ENCODE results near the gene B4GALNT2. TPM values are rescaled to one million over a fixed set of nuclear protein-coding genes. Genes with fewer than 3 reads are reported as not detected.

B4GALNT2 gene
- total and polyA plus RNA-seq, 2 of the 13 experiments (the other 11 are each of a cell fraction or from before 2014, with no cell fraction given): not detected

DNA sequence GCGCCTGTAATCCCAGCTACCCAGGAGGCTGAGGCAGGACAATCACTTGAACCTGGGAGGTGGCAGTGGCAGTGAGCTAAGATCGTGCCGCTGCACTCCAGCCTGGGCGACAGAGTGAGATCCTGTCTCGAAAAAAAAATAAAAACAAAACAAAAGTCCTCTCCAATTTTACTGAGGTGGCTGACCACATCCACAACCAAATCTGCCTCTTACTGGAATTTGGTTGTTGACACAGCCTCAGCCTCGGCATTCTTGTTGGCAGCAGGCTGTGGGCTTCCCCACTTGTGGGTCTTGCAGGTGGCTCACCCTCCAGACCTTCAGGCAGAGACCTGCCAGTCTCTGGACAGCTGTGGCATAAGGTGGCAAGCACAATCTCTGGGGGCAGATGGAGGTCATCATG lies 15.6 kb downstream of the B4GALNT2 start:
- H3K79me2 ChIP-seq (ENCODE audit: insufficient read depth, low read length): no peaks in the 10 kb centered on the region
- BruUV-seq (replicated peaks): no TSS peak
- 31% methylated on average over 6 of the region's 6 CpGs for WGBS (ENCODE audit: low lambda C conversion rate)
- no peak overlapping the region for H2AFZ ChIP-seq (ENCODE audit: low read length)
- in situ Hi-C loops (cut with HindIII; ENCODE audit: extremely low pct_ligation_motif_present, low pct_unique_long_range_greater_than_20kb): no loop called here
- intact Hi-C loops (cut with micrococcal nuclease; ENCODE audit: unreplicated experiment): loop anchor here (5.0 kb wide), 1 partner anchor 81 kb away; no protein-coding TSS in a partner anchor
- ATAC-seq (peak; percentile 44; the same call in 1 of the 3 replicates), DNase-seq (ENCODE audit: low spot score) (no peak), FAIRE-seq (no peak)
- H3K27ac ChIP-seq (ENCODE audit: extremely low read length, insufficient read depth, low read length): no peak overlapping the region
- H3K9me3 ChIP-seq (ENCODE audit: low read length): no peaks in the 10 kb centered on the region
- H3K4me1 ChIP-seq (ENCODE audit: insufficient read depth, low read length): peaks cover 32% of the 10 kb centered on the region
- no peak overlapping the region for H3K4me2 ChIP-seq (ENCODE audit: low read depth, low read length)
- no peak overlapping the region for H3K9ac ChIP-seq (ENCODE audit: insufficient read depth, low read depth, low read length)
- H4K20me1 ChIP-seq (ENCODE audit: insufficient read depth, low read length): no peaks in the 10 kb centered on the region
- ChIA-PET CTCF (ENCODE audit: low intra/inter-chr PET ratio, low total read pairs) (no interaction called here), POLR2A (no interaction called here)
- TF ChIP-seq ZNF251 (CRISPR knock-in tag; IDR thresholded peaks at IDR 0.05) (no peak), FOXA1 (IDR thresholded peaks at IDR 0.05) (no peak), FOXA1 (CRISPR knock-in tag; IDR thresholded peaks at IDR 0.05) (peak; percentile 38; the same call in 1 of the 2 replicates)
- H3K27me3 ChIP-seq (ENCODE audit: control insufficient read depth in 1 of 2, insufficient read depth in 2 of 2, low read length in 2 of 2): peaks cover 1 to 18% of the 10 kb centered on the region in 2 experiments; a peak in 2 of 5 replicates
- no peaks in the 10 kb centered on the region for H3K36me3 ChIP-seq (replicated peaks in 1 of 2; ENCODE audit: control insufficient read depth in 1 of 2, insufficient read depth in 2 of 2, low read length in 2 of 2)
- H3K4me3 ChIP-seq (replicated peaks in 1 of 3; ENCODE audit: insufficient read depth in 1 of 3, low read depth in 2 of 3, low read length in 3 of 3): no peak overlapping the region

DNA sequence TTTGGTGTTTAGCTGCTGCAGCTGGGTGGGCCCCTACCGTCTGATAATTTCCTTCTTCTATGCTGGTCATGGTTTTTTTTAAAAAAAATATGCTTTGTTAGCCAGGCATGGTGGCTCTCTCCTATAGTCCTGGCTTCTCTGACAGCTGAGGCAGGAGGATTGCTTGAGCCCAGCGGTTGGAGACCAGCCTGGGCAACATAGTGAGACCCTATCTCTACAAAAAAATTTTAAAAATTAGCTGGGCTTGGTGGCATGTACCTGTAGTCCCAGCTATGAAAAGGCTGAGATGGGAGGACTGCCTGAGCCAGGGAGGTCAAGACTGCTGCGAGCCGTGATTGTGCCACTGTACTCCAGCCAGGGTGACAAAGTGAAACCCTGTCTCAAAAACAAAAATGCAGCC lies 19.4 kb downstream of the B4GALNT2 start:
- Histone ChIP-seq H3K9me3 (ENCODE audit: low read length) (no peaks in the 10 kb centered on the region), H3K4me3 (replicated peaks in 1 of 3; ENCODE audit: insufficient read depth in 1 of 3, low read depth in 2 of 3, low read length in 3 of 3) (no peak overlapping the region), H2AFZ (ENCODE audit: low read length) (no peak overlapping the region), H3K36me3 (replicated peaks in 1 of 2; ENCODE audit: control insufficient read depth in 1 of 2, insufficient read depth in 2 of 2, low read length in 2 of 2) (no peaks in the 10 kb centered on the region), H4K20me1 (ENCODE audit: insufficient read depth, low read length) (no peaks in the 10 kb centered on the region), H3K9ac (ENCODE audit: insufficient read depth, low read depth, low read length) (no peak overlapping the region), H3K79me2 (ENCODE audit: insufficient read depth, low read length) (no peaks in the 10 kb centered on the region), H3K27me3 (ENCODE audit: control insufficient read depth in 1 of 2, insufficient read depth in 2 of 2, low read length in 2 of 2) (peaks cover 4 to 23% of the 10 kb centered on the region in 2 experiments; a peak in 3 of 5 replicates), H3K4me1 (ENCODE audit: insufficient read depth, low read length) (0 out of 2 replicates have a peak, but pooled peaks cover 9% of the 10 kb centered on the region), H3K4me2 (ENCODE audit: low read depth, low read length) (no peak overlapping the region), H3K27ac (ENCODE audit: extremely low read length, insufficient read depth, low read length) (no peak overlapping the region)
- ChIA-PET POLR2A (no interaction called here), CTCF (ENCODE audit: low intra/inter-chr PET ratio, low total read pairs) (no interaction called here)
- no peak for DNase-seq (ENCODE audit: low spot score)
- no TSS peak for BruUV-seq (replicated peaks)
- in situ Hi-C loops (cut with HindIII; ENCODE audit: extremely low pct_ligation_motif_present, low pct_unique_long_range_greater_than_20kb) (no loop called here), intact Hi-C loops (cut with micrococcal nuclease; ENCODE audit: unreplicated experiment) (no loop called here)
- FAIRE-seq: no peak
- ATAC-seq: no peak
- WGBS (ENCODE audit: low lambda C conversion rate): 61% methylated on average over 4 of the region's 4 CpGs
- TF ChIP-seq, protein P1, sequence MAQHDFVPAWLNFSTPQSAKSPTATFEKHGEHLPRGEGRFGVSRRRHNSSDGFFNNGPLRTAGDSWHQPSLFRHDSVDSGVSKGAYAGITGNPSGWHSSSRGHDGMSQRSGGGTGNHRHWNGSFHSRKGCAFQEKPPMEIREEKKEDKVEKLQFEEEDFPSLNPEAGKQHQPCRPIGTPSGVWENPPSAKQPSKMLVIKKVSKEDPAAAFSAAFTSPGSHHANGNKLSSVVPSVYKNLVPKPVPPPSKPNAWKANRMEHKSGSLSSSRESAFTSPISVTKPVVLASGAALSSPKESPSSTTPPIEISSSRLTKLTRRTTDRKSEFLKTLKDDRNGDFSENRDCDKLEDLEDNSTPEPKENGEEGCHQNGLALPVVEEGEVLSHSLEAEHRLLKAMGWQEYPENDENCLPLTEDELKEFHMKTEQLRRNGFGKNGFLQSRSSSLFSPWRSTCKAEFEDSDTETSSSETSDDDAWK (CRISPR knock-in tag; IDR thresholded peaks at IDR 0.05): no peak
- no peak for TF ChIP-seq ZBTB42 (CRISPR knock-in tag; IDR thresholded peaks at IDR 0.05)
- TF ChIP-seq, protein P2, sequence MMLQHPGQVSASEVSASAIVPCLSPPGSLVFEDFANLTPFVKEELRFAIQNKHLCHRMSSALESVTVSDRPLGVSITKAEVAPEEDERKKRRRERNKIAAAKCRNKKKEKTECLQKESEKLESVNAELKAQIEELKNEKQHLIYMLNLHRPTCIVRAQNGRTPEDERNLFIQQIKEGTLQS (CRISPR knock-in tag; IDR thresholded peaks at IDR 0.05): no peak
- no peak for TF ChIP-seq ZNF501 (CRISPR knock-in tag; IDR thresholded peaks at IDR 0.05)
- no peak for TF ChIP-seq ZNF44 (CRISPR knock-in tag; IDR thresholded peaks at IDR 0.05)
- TF ChIP-seq SRSF4 (IDR thresholded peaks at IDR 0.05; ENCODE audit: low read depth, low read length, poor library complexity, severe bottlenecking): no peak
- TF ChIP-seq SAFB2 (CRISPR knock-in tag; IDR thresholded peaks at IDR 0.05; ENCODE audit: borderline replicate concordance, low read depth): no peak
